Mesenchymal stem cell (in vitro differentiated cells and primary cell): ENCODE measurements around the gene PRMT7.
"Not testable (repeated sequence)": the region's sequence is repeated elsewhere in the genome, so short reads cannot be mapped to it uniquely, and the experiment has no call there.

Source experiments
- DNase-seq: peaks from one replicate; pipeline ENCODE4 v3.0.0-alpha.2; 2013
- H2AFZ ChIP-seq: one replicate; pipeline ENCODE4 v1.6.1; 2013; ENCODE audit warnings: low read depth, mild to moderate bottlenecking, control low read depth, inconsistent platforms, low read length, moderate library complexity
- H2AK5ac ChIP-seq: 2 replicates; pipeline ENCODE4 v1.6.1; 2013; ENCODE audit warnings: low read length, moderate library complexity, mild to moderate bottlenecking, inconsistent platforms; ENCODE audit not compliant: severe bottlenecking
- H2BK120ac ChIP-seq: one replicate; pipeline ENCODE4 v1.6.1; 2013; ENCODE audit warnings: low read depth, mild to moderate bottlenecking, inconsistent platforms, low read length, moderate library complexity
- H2BK12ac ChIP-seq, 2 experiments: one replicate each; pipeline ENCODE4 v1.6.1; 2013; ENCODE audit warnings: inconsistent platforms in 2 of 2, low read length in 2 of 2, mild to moderate bottlenecking in 2 of 2, moderate library complexity in 2 of 2, control low read depth in 1 of 2
- H2BK15ac ChIP-seq: one replicate; pipeline ENCODE4 v1.6.1; 2013; ENCODE audit warnings: mild to moderate bottlenecking, low read depth, inconsistent platforms; ENCODE audit not compliant: poor library complexity, severe bottlenecking
- H2BK5ac ChIP-seq: 2 replicates; pipeline ENCODE4 v1.6.1; 2013; ENCODE audit warnings: low read depth, mild to moderate bottlenecking, low read length, control low read depth, inconsistent platforms; ENCODE audit not compliant: poor library complexity, severe bottlenecking
- H3K14ac ChIP-seq, 2 experiments: one replicate each; pipeline ENCODE4 v1.6.1; 2013; ENCODE audit warnings: inconsistent platforms in 2 of 2, low read length in 2 of 2, control low read depth in 1 of 2, mild to moderate bottlenecking in 1 of 2, moderate library complexity in 1 of 2
- H3K18ac ChIP-seq, 2 experiments: one replicate each; pipeline ENCODE4 v1.6.1; 2013; ENCODE audit warnings: inconsistent platforms in 2 of 2, low read length in 2 of 2, control low read depth in 1 of 2, low read depth in 1 of 2, mild to moderate bottlenecking in 1 of 2
- H3K23ac ChIP-seq, 2 experiments: one replicate each; pipeline ENCODE4 v1.6.1; 2013; ENCODE audit warnings: inconsistent platforms in 2 of 2, low read length in 2 of 2, mild to moderate bottlenecking in 2 of 2, moderate library complexity in 2 of 2, control low read depth in 1 of 2
- H3K27ac ChIP-seq: 2 replicates; pipeline ENCODE4 v1.5.1; 2013; ENCODE audit warnings: mild to moderate bottlenecking, moderate library complexity, low read length, control low read depth, inconsistent platforms; ENCODE audit not compliant: poor library complexity, severe bottlenecking
- H3K27me3 ChIP-seq, 2 experiments: 2 replicates each; pipeline versions ENCODE4 v1.6.1 to v1.7.0; 2013; ENCODE audit warnings: low read length in 2 of 2, mild to moderate bottlenecking in 2 of 2, moderate library complexity in 2 of 2, control low read depth in 1 of 2, inconsistent platforms in 1 of 2; ENCODE audit not compliant: control insufficient read depth in 1 of 2, insufficient read depth in 1 of 2
- H3K36me3 ChIP-seq, 2 experiments: 2 replicates each; pipeline versions ENCODE4 v1.6.1 to v1.7.0; 2013; ENCODE audit warnings: low read length in 2 of 2, control low read depth in 1 of 2, inconsistent platforms in 1 of 2, low read depth in 1 of 2, mild to moderate bottlenecking in 1 of 2; ENCODE audit not compliant: insufficient read depth in 2 of 2, control insufficient read depth in 1 of 2
- H3K4ac ChIP-seq, 2 experiments: one replicate each; pipeline ENCODE4 v1.6.1; 2013; ENCODE audit warnings: inconsistent platforms in 2 of 2, low read length in 2 of 2, mild to moderate bottlenecking in 2 of 2, moderate library complexity in 2 of 2, control low read depth in 1 of 2, low read depth in 1 of 2
- H3K4me1 ChIP-seq: 2 replicates; pipeline ENCODE4 v1.6.1; 2013; ENCODE audit warnings: low read depth, low read length, control low read depth; ENCODE audit not compliant: control insufficient read depth, insufficient read depth
- H3K4me2 ChIP-seq: 2 replicates; pipeline ENCODE4 v1.6.1; 2013; ENCODE audit warnings: low read length, mild to moderate bottlenecking, inconsistent platforms; ENCODE audit not compliant: poor library complexity, severe bottlenecking
- H3K4me3 ChIP-seq, 2 experiments: 2 replicates each; pipeline versions ENCODE4 v1.5.1 to v1.7.0; 2013; ENCODE audit warnings: low read length in 2 of 2, mild to moderate bottlenecking in 2 of 2, control low read depth in 1 of 2, low read depth in 1 of 2; ENCODE audit not compliant: insufficient read depth in 1 of 2
- H3K79me1 ChIP-seq: replicated peaks from 2 replicates; pipeline ENCODE4 v1.6.1; 2013; ENCODE audit warnings: mild to moderate bottlenecking, control low read depth, low read length, inconsistent platforms; ENCODE audit not compliant: poor library complexity, severe bottlenecking
- H3K9ac ChIP-seq: 2 replicates; pipeline ENCODE4 v1.7.0; 2013; ENCODE audit warnings: mild to moderate bottlenecking, low read length, moderate library complexity
- H3K9me3 ChIP-seq: 2 replicates; pipeline ENCODE4 v1.7.0; 2013; ENCODE audit warnings: mild to moderate bottlenecking, low read length; ENCODE audit not compliant: control insufficient read depth
- H4K8ac ChIP-seq: one replicate; pipeline ENCODE4 v1.6.1; 2013; ENCODE audit warnings: inconsistent platforms, mild to moderate bottlenecking, low read length, moderate library complexity
- H4K91ac ChIP-seq: one replicate; pipeline ENCODE4 v1.6.1; 2013; ENCODE audit warnings: mild to moderate bottlenecking, low read length, inconsistent platforms
- WGBS: methylation state at CpG from one replicate; pipeline ENCODE4 v1.1.7; 2013; ENCODE audit warnings: mixed read lengths; 5-methylcytosine and 5-hydroxymethylcytosine counted together

Gene PRMT7

DNA sequence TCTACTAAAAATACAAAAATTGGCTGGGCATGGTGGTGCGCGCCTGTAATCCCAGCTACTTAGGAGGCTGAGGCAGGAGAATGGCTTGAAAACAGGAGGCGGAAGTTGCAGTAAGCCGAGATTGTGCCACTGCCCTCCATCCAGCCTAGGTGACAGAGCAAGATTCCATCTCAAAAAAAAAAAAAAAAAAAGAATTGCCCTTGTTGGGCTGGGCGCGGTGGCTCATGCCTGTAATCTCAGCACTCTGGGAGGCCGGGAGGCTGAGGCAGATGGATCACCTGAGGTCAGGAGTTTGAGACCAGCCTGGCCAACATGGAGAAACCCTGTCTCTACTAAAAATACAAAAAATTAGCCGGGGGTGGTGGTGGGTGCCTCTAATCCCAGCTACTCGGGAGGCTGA is 22.0 kb upstream of the PRMT7 start:
- not testable (repeated sequence) for H4K91ac ChIP-seq, H3K14ac ChIP-seq, H2BK5ac ChIP-seq, DNase-seq, H2BK120ac ChIP-seq, H3K18ac ChIP-seq, H3K4me2 ChIP-seq, H3K9me3 ChIP-seq, H4K8ac ChIP-seq, H3K23ac ChIP-seq, H3K27ac ChIP-seq, H2BK15ac ChIP-seq, H3K4ac ChIP-seq, H2AK5ac ChIP-seq, H2AFZ ChIP-seq, H2BK12ac ChIP-seq, H3K4me3 ChIP-seq, H3K9ac ChIP-seq, H3K27me3 ChIP-seq, H3K4me1 ChIP-seq
- WGBS, result 83% methylated on average over 6 of the region's 9 CpGs
- Histone ChIP-seq H3K79me1 (peaks cover 55% of the 10 kb centered on the region), H3K36me3 (peaks cover 45 to 56% of the 10 kb centered on the region in 2 experiments)

DNA sequence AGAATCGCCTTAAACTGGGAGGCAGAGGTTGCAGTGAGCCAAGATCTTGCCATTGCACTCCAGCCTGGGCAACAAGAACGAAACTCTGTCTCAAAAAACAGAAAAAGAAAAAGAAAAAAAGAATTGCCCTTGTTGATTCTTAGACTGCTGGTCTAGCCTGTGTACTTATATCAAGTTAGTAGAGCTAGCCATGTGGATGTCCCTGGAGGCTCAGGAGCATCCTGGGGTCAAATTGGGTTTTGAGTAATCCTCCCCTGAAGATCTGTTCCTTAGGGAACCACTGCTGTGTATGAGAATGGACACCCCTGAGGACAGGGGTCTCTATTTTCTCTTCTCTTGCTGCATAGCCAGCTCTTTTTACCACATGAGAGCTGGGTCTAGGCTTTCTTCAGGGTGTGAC is 21.6 kb upstream of the PRMT7 start:
- no peak for DNase-seq
- 94% methylated on average over 2 of the region's 2 CpGs for WGBS
- Histone ChIP-seq H3K4me1 (peaks cover 8% of the 10 kb centered on the region), H2BK5ac (no peak overlapping the region), H3K9ac (no peak overlapping the region), H3K4ac (no peak overlapping the region), H2AFZ (no peak overlapping the region), H4K8ac (no peak overlapping the region), H3K9me3 (no peaks in the 10 kb centered on the region), H3K14ac (no peak overlapping the region), H4K91ac (no peak overlapping the region), H3K79me1 (peaks cover 54% of the 10 kb centered on the region), H3K4me3 (no peak overlapping the region), H3K36me3 (peaks cover 48 to 59% of the 10 kb centered on the region in 2 experiments), H2BK15ac (no peak overlapping the region), H3K18ac (no peak overlapping the region), H2BK12ac (no peak overlapping the region), H2BK120ac (no peak overlapping the region), H2AK5ac (no peak overlapping the region), H3K23ac (no peak overlapping the region), H3K27me3 (no peaks in the 10 kb centered on the region), H3K27ac (no peak overlapping the region), H3K4me2 (no peak overlapping the region)

DNA sequence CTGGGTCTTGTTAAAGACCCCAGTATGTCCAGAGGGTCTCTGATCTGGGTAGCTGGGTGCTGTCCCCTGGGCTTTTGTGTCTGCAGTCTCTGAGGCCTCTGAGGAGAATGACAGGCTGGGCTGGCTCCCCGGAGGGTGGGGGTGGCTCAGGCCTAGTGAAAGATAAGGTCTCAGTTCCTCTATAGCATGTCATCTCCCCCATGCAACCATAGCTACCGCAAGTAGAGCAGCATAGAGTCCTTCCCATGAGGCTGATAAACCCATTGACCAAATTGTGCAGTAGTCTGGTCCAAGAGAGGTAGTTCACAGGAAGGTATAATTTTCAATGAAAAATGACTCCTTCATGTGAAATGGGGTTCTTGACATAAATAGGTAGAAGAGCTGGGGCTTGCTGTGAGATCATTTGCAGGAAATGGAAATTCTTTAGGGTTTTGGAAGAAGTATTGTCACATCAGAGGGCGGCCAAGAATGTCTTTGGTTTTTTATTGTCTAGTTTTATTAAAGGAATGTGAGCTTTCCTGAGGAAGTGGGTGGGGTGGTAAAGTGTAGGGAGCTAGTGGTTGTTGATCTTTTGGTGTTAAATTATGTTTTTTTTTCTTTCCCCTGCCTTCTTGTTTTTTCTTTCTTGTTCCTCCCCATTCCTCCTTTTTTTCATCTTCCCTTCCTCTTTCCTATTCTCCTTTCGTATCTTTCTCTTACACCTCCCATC is 21.0 kb upstream of the PRMT7 start:
- H3K4me3 ChIP-seq, result no peak overlapping the region
- peaks cover 56% of the 10 kb centered on the region for H3K79me1 ChIP-seq
- H3K27me3 ChIP-seq, result no peaks in the 10 kb centered on the region
- no peak overlapping the region for H2AK5ac ChIP-seq
- H3K14ac ChIP-seq, result no peak overlapping the region
- no peak overlapping the region for H2AFZ ChIP-seq
- H3K4ac ChIP-seq, result no peak overlapping the region
- H2BK12ac ChIP-seq, result no peak overlapping the region
- H3K4me2 ChIP-seq, result no peak overlapping the region
- no peak overlapping the region for H3K27ac ChIP-seq
- H3K23ac ChIP-seq, result no peak overlapping the region
- H3K36me3 ChIP-seq, result peaks cover 53 to 65% of the 10 kb centered on the region in 2 experiments
- H2BK120ac ChIP-seq, result no peak overlapping the region
- DNase-seq, result no peak
- H3K18ac ChIP-seq, result no peak overlapping the region
- no peaks in the 10 kb centered on the region for H3K9me3 ChIP-seq
- no peak overlapping the region for H2BK15ac ChIP-seq
- H4K8ac ChIP-seq, result no peak overlapping the region
- peaks cover 8% of the 10 kb centered on the region for H3K4me1 ChIP-seq
- 86% methylated on average over 3 of the region's 4 CpGs for WGBS
- H4K91ac ChIP-seq, result no peak overlapping the region
- H2BK5ac ChIP-seq, result no peak overlapping the region
- no peak overlapping the region for H3K9ac ChIP-seq

DNA sequence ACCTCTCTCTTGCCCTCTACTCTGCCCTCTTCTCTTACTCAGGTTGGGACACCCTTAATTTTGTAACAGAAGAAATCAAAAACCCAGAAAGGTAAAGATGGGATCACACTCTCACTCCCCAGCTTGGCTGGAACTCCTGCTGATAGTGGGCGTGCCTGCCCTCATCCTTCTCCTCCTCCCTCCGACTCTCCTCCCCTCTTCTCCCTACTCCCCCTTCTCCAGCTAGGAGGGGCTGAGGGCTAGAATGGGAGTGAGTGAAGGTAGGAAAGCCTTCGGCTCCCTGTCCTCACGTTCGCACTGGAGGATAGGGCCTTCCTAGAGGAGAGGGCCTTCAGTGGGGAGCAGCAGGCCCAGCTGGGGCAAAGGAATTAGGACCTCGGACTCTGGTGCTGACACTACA is 20.4 kb upstream of the PRMT7 start:
- H2BK120ac ChIP-seq, result no peak overlapping the region
- H2AK5ac ChIP-seq, result no peak overlapping the region
- H4K8ac ChIP-seq, result no peak overlapping the region
- peaks cover 8% of the 10 kb centered on the region for H3K4me1 ChIP-seq
- H3K4me2 ChIP-seq, result no peak overlapping the region
- H3K36me3 ChIP-seq, result peaks cover 51 to 64% of the 10 kb centered on the region in 2 experiments
- no peak overlapping the region for H3K18ac ChIP-seq
- no peak overlapping the region for H3K4me3 ChIP-seq
- H4K91ac ChIP-seq, result no peak overlapping the region
- H3K4ac ChIP-seq, result no peak overlapping the region
- H2BK12ac ChIP-seq, result no peak overlapping the region
- 82% methylated on average over 4 of the region's 6 CpGs for WGBS
- peaks cover 51% of the 10 kb centered on the region for H3K79me1 ChIP-seq
- H3K9me3 ChIP-seq, result no peaks in the 10 kb centered on the region
- H2BK5ac ChIP-seq, result no peak overlapping the region
- no peak overlapping the region for H3K9ac ChIP-seq
- H3K27ac ChIP-seq, result no peak overlapping the region
- H2BK15ac ChIP-seq, result no peak overlapping the region
- no peak overlapping the region for H3K23ac ChIP-seq
- no peak for DNase-seq
- H2AFZ ChIP-seq, result no peak overlapping the region
- no peaks in the 10 kb centered on the region for H3K27me3 ChIP-seq
- no peak overlapping the region for H3K14ac ChIP-seq
